ENCODE measurements around the gene TUBB2A. TPM values are rescaled to one million over a fixed set of nuclear protein-coding genes. Genes with fewer than 3 reads are reported as not detected.

The TUBB2A gene
- total RNA-seq, 3 donors from 2014 or later (not counting 1 experiment from before 2014, with no cell fraction given): 9.2 to 13.2 (median 11.4) TPM

DNA sequence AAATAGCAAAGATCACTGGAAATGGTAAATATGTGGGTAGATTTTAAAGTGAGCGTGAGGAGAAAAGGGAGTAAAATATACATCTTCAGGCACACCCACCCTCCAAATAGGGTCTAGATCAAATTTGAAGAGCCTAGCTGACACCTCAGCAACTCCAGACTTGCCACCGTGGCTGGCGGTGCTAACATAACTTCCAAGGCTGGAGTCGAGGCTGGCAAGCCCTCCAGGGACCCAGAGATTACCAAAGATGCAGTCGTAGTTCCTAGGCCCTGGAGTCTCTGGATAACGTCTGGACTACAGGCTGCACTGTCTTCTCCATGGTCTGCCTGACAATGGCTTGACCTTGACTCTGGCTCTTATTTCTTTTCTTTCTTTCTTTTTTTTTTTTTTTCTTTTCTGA, 47.6 kb upstream of the TUBB2A start:
- Histone ChIP-seq H3K36me3 (ENCODE audit: control insufficient read depth, insufficient read depth, low read length) (no peaks in the 10 kb centered on the region), H3K27me3 (ENCODE audit: control insufficient read depth, insufficient read depth, low read length) (no peaks in the 10 kb centered on the region), H3K4me3 (ENCODE audit: low read length) (no peak overlapping the region), H3K27ac (ENCODE audit: low read length) (no peak overlapping the region), H3K4me1 (ENCODE audit: control insufficient read depth, insufficient read depth, low read length) (no peaks in the 10 kb centered on the region), H3K9me3 (ENCODE audit: control insufficient read depth, insufficient read depth, low read length) (no peaks in the 10 kb centered on the region)
- Mint-ChIP-seq H3K27ac (no peak overlapping the region), H3K36me3 (peaks cover 8% of the 10 kb centered on the region), H3K4me1 (no peaks in the 10 kb centered on the region), H3K4me3 (no peak overlapping the region), H3K27me3 (ENCODE audit: low read depth in 2 of 2) (peaks cover 38 to 66% of the 10 kb centered on the region in 2 donors), H3K9me3 (no peaks in the 10 kb centered on the region)
- no peak for DNase-seq
- no peak for TF ChIP-seq CTCF (IDR thresholded peaks at IDR 0.05)
- intact Hi-C loops (cut with micrococcal nuclease): no loop called here
- ATAC-seq: no peak
- WGBS (ENCODE audit: insufficient coverage): 88% methylated on average over 5 of the region's 6 CpGs

- ATAC-seq: no peak
- Mint-ChIP-seq H3K36me3 (peaks cover 8% of the 10 kb centered on the region), H3K27me3 (ENCODE audit: low read depth in 2 of 2) (peaks cover 35 to 56% of the 10 kb centered on the region in 2 donors), H3K4me1 (no peaks in the 10 kb centered on the region), H3K4me3 (no peak overlapping the region), H3K9me3 (no peaks in the 10 kb centered on the region), H3K27ac (no peak overlapping the region)
- Histone ChIP-seq H3K4me3 (ENCODE audit: low read length) (no peak overlapping the region), H3K36me3 (ENCODE audit: control insufficient read depth, insufficient read depth, low read length) (no peaks in the 10 kb centered on the region), H3K27ac (ENCODE audit: low read length) (no peak overlapping the region), H3K9me3 (ENCODE audit: control insufficient read depth, insufficient read depth, low read length) (no peaks in the 10 kb centered on the region), H3K27me3 (ENCODE audit: control insufficient read depth, insufficient read depth, low read length) (peaks cover 3% of the 10 kb centered on the region), H3K4me1 (ENCODE audit: control insufficient read depth, insufficient read depth, low read length) (no peaks in the 10 kb centered on the region)
- intact Hi-C loops (cut with micrococcal nuclease): no loop called here
- no peak for DNase-seq
- TF ChIP-seq CTCF (IDR thresholded peaks at IDR 0.05): no peak
- 81% methylated on average over 7 of the region's 7 CpGs for WGBS (ENCODE audit: insufficient coverage)
These were observed 45.8 kb upstream of the TUBB2A start for GRCh38 chr6:3202999-3203696.

DNA sequence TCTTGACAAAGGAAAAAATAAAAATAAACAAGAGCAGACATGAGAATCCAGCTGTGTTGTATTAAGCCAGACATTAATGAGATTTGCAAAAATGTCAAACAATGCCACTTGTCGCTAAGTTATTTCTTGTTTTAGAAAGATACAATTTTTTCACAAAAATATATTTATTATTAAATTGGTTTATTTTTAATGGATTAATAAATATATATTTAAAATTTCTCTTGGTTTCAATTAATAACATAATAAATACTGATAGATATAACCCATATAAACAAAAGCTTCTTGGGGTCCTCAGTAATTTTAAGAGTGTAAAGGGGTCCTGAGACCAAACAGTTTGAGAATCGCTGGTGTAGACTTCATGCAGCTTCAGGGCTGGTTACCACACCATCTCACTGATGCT, 44.0 kb upstream of the TUBB2A start:
- Mint-ChIP-seq H3K9me3 (no peaks in the 10 kb centered on the region), H3K4me1 (no peaks in the 10 kb centered on the region), H3K36me3 (peaks cover 8% of the 10 kb centered on the region), H3K4me3 (no peak overlapping the region), H3K27me3 (ENCODE audit: low read depth in 2 of 2) (peaks cover 28 to 38% of the 10 kb centered on the region in 2 donors), H3K27ac (no peak overlapping the region)
- H3K27me3 ChIP-seq (ENCODE audit: control insufficient read depth, insufficient read depth, low read length): peaks cover 3% of the 10 kb centered on the region
- 94% methylated on average over 1 of the region's 2 CpGs for whole genome bisulfite sequencing (ENCODE audit: insufficient coverage)
- H3K9me3 ChIP-seq (ENCODE audit: control insufficient read depth, insufficient read depth, low read length): no peaks in the 10 kb centered on the region
- no peaks in the 10 kb centered on the region for H3K36me3 ChIP-seq (ENCODE audit: control insufficient read depth, insufficient read depth, low read length)
- H3K4me1 ChIP-seq (ENCODE audit: control insufficient read depth, insufficient read depth, low read length): no peaks in the 10 kb centered on the region
- ATAC-seq (no peak), DNase-seq (no peak)
- H3K27ac ChIP-seq (ENCODE audit: low read length): no peak overlapping the region
- no peak overlapping the region for H3K4me3 ChIP-seq (ENCODE audit: low read length)
- intact Hi-C loops (cut with micrococcal nuclease): no loop called here
- TF ChIP-seq CTCF (IDR thresholded peaks at IDR 0.05): no peak

- no peak for DNase-seq
- no peak overlapping the region for H3K4me3 ChIP-seq (ENCODE audit: low read length)
- no peaks in the 10 kb centered on the region for H3K4me1 Mint-ChIP-seq
- no peaks in the 10 kb centered on the region for H3K4me1 ChIP-seq (ENCODE audit: control insufficient read depth, insufficient read depth, low read length)
- no peak overlapping the region for H3K27ac ChIP-seq (ENCODE audit: low read length)
- H3K27me3 ChIP-seq (ENCODE audit: control insufficient read depth, insufficient read depth, low read length): peaks cover 3% of the 10 kb centered on the region
- H3K4me3 Mint-ChIP-seq: no peak overlapping the region
- no peaks in the 10 kb centered on the region for H3K36me3 ChIP-seq (ENCODE audit: control insufficient read depth, insufficient read depth, low read length)
- peaks cover 24 to 33% of the 10 kb centered on the region in 2 donors for H3K27me3 Mint-ChIP-seq (ENCODE audit: low read depth in 2 of 2)
- no peak for TF ChIP-seq CTCF (IDR thresholded peaks at IDR 0.05)
- H3K9me3 Mint-ChIP-seq: no peaks in the 10 kb centered on the region
- peaks cover 8% of the 10 kb centered on the region for H3K36me3 Mint-ChIP-seq
- no peaks in the 10 kb centered on the region for H3K9me3 ChIP-seq (ENCODE audit: control insufficient read depth, insufficient read depth, low read length)
- intact Hi-C loops (cut with micrococcal nuclease): no loop called here
- H3K27ac Mint-ChIP-seq: no peak overlapping the region
- no peak for ATAC-seq
These were observed 43.3 kb upstream of the TUBB2A start for GRCh38 chr6:3200682-3201081.
